ENCODE data around the gene PREP.
"Not testable (repeated sequence)": the region's sequence is repeated elsewhere in the genome, so short reads cannot be mapped to it uniquely, and the experiment has no call there.

PREP gene

GRCh38 chr6:105402939-105403935 is at the start of gene PREP:
PREP (minus strand) TSS chr6:105403082; CDS start chr6:105402891, 191 bp downstream.
- DNase-seq, result peak in 50 of 51 donors; percentile 18 to 91 (median 72)

GRCh38 chr6:105452376-105452775 is 49.5 kb upstream of the PREP start:
- DNase-seq, result no peak

GRCh38 chr6:105449756-105450390 is 47.0 kb upstream of the PREP start:
- DNase-seq, result no peak

GRCh38 chr6:105445481-105445880 is 42.6 kb upstream of the PREP start:
- DNase-seq, result no peak

- DNase-seq, result no peak
These were observed 41.1 kb upstream of the PREP start for GRCh38 chr6:105443941-105444340.

GRCh38 chr6:105442369-105442768 is 39.5 kb upstream of the PREP start:
- DNase-seq, result no peak

- no peak for DNase-seq
These were observed 34.4 kb upstream of the PREP start for GRCh38 chr6:105437236-105437635.

GRCh38 chr6:105433723-105434122 is 30.8 kb upstream of the PREP start:
- no peak for DNase-seq

- no peak for DNase-seq
These were observed 29.9 kb upstream of the PREP start for GRCh38 chr6:105432797-105433196.

GRCh38 chr6:105431226-105431625 is 28.3 kb upstream of the PREP start:
- DNase-seq, result peak in 1 of 51 donors; percentile 14

- DNase-seq, result no peak
These were observed 27.8 kb upstream of the PREP start for GRCh38 chr6:105430685-105431084.

GRCh38 chr6:105429676-105430075 is 26.8 kb upstream of the PREP start:
- no peak for DNase-seq

- DNase-seq, result no peak
These were observed 25.6 kb upstream of the PREP start for GRCh38 chr6:105428342-105428957.

- DNase-seq, result peak in 14 of 51 donors; percentile 0 to 41 (median 8)
These were observed 21.4 kb upstream of the PREP start for GRCh38 chr6:105424175-105424783.

- not testable (repeated sequence) for DNase-seq
These were observed 14.1 kb upstream of the PREP start for GRCh38 chr6:105416971-105417370.

GRCh38 chr6:105409734-105410133 is 6.9 kb upstream of the PREP start:
- DNase-seq, result no peak

- DNase-seq, result peak in 16 of 51 donors; percentile 13 to 70 (median 45)
These were observed 568 bp downstream of the PREP start for GRCh38 chr6:105402090-105402938.

- no peak for DNase-seq
These were observed 1.4 kb downstream of the PREP start for GRCh38 chr6:105401247-105402089.

GRCh38 chr6:105400501-105400900 is 2.4 kb downstream of the PREP start:
- no peak for DNase-seq

- DNase-seq, result no peak
These were observed 4.0 kb downstream of the PREP start for GRCh38 chr6:105398859-105399258.
